HL-60 (cell line): Measurements from ENCODE around the gene UNC5C.

ENCODE experiments used
- DNase-seq, 2 experiments: peaks; one replicate each; pipeline ENCODE4 v3.0.0-alpha.2; 2010 to 2020; ENCODE audit warnings: low read depth in 1 of 2, low spot score in 1 of 2
- H3K27ac ChIP-seq: fragments of 250-450 bp; sonication (Bioruptor Pico); replicated peaks from 2 replicates; pipeline ENCODE4 v1.5.1; 2020; ENCODE audit warnings: mild to moderate bottlenecking, moderate library complexity
- H3K27me3 ChIP-seq: fragments of 250-450 bp; sonication (Bioruptor Pico); 2 replicates; pipeline ENCODE4 v1.5.1; 2021; ENCODE audit warnings: mild to moderate bottlenecking, moderate library complexity; ENCODE audit not compliant: insufficient read depth, poor library complexity, severe bottlenecking
- H3K4me3 ChIP-seq: replicated peaks from 2 replicates; pipeline ENCODE4 v1.5.1; 2011; ENCODE audit warnings: mild to moderate bottlenecking, control low read depth, low read length; ENCODE audit not compliant: insufficient read depth
- GABPA ChIP-seq: IDR thresholded peaks from 2 replicates; pipeline ENCODE4 v1.6.1; 2012; ENCODE audit warnings: low read depth
- POLR2AphosphoS5 ChIP-seq: IDR thresholded peaks from 2 replicates; pipeline ENCODE4 v1.6.1; 2012; ENCODE audit warnings: low read depth
- SPI1 ChIP-seq: IDR thresholded peaks from 2 replicates; pipeline ENCODE4 v1.6.1; 2012; ENCODE audit warnings: low read depth, mild to moderate bottlenecking, borderline replicate concordance
- long read RNA-seq: library from polyadenylated mRNA; unstranded; transcript quantifications from one replicate; pipeline ENCODE4 v2.0.0, GENCODE V29; 2020
- TF ChIP-seq, protein P1 (sequence below): IDR thresholded peaks from one replicate; pipeline ENCODE4 v1.5.1; 2011; ENCODE audit warnings: low read length, control low read depth, inconsistent platforms; ENCODE audit not compliant: insufficient read depth
- TF ChIP-seq, protein P2 (sequence below): IDR thresholded peaks from 2 replicates; pipeline ENCODE4 v1.6.1; 2012; ENCODE audit warnings: low read depth; ENCODE audit not compliant: insufficient replicate concordance

The UNC5C gene
- long read RNA-seq: 0 reads

DNA sequence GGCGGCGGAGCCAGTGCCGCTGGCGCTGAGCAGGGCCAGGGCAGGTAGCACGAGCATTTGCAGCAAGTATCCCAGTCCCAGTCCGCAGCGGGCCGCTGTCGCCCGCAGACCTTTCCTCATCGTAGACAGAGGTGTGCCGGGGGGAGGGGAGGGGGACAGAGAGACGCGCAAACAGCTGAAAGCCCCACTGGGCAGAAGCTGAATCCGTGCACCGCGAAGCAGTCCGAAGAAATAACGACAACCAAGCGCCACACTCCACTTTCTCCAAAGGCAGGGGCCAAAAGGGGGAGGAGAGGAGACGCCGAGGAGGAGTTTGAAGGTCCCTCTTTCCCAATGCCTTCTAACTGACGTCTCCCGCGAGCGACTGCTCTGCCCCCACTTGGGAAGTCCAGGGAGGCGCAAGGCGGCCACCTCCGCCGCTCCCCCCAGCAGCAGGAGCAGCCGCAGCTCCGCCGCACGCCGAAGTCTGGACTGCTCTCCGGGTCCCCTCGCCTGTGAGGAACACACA is at the start of gene UNC5C:
Gene UNC5C, minus strand, starts transcription at position 236 of the 508 bp plus-strand sequence.
- H3K4me3 ChIP-seq: no peak within 1 kb of the TSS
- no peaks in the 10 kb centered on the region for H3K27me3 ChIP-seq
- H3K27ac ChIP-seq: peak within 1 kb of the TSS; percentile 81
- TF ChIP-seq, protein P1, sequence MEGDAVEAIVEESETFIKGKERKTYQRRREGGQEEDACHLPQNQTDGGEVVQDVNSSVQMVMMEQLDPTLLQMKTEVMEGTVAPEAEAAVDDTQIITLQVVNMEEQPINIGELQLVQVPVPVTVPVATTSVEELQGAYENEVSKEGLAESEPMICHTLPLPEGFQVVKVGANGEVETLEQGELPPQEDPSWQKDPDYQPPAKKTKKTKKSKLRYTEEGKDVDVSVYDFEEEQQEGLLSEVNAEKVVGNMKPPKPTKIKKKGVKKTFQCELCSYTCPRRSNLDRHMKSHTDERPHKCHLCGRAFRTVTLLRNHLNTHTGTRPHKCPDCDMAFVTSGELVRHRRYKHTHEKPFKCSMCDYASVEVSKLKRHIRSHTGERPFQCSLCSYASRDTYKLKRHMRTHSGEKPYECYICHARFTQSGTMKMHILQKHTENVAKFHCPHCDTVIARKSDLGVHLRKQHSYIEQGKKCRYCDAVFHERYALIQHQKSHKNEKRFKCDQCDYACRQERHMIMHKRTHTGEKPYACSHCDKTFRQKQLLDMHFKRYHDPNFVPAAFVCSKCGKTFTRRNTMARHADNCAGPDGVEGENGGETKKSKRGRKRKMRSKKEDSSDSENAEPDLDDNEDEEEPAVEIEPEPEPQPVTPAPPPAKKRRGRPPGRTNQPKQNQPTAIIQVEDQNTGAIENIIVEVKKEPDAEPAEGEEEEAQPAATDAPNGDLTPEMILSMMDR: no peak
- TF ChIP-seq, protein P2, sequence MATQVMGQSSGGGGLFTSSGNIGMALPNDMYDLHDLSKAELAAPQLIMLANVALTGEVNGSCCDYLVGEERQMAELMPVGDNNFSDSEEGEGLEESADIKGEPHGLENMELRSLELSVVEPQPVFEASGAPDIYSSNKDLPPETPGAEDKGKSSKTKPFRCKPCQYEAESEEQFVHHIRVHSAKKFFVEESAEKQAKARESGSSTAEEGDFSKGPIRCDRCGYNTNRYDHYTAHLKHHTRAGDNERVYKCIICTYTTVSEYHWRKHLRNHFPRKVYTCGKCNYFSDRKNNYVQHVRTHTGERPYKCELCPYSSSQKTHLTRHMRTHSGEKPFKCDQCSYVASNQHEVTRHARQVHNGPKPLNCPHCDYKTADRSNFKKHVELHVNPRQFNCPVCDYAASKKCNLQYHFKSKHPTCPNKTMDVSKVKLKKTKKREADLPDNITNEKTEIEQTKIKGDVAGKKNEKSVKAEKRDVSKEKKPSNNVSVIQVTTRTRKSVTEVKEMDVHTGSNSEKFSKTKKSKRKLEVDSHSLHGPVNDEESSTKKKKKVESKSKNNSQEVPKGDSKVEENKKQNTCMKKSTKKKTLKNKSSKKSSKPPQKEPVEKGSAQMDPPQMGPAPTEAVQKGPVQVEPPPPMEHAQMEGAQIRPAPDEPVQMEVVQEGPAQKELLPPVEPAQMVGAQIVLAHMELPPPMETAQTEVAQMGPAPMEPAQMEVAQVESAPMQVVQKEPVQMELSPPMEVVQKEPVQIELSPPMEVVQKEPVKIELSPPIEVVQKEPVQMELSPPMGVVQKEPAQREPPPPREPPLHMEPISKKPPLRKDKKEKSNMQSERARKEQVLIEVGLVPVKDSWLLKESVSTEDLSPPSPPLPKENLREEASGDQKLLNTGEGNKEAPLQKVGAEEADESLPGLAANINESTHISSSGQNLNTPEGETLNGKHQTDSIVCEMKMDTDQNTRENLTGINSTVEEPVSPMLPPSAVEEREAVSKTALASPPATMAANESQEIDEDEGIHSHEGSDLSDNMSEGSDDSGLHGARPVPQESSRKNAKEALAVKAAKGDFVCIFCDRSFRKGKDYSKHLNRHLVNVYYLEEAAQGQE: no peak
- TF ChIP-seq SPI1: no peak
- TF ChIP-seq GABPA: no peak
- no peak for TF ChIP-seq POLR2AphosphoS5
- peak in 1 of 2 experiments; percentile 72 for DNase-seq

- no peak overlapping the region for H3K4me3 ChIP-seq
- DNase-seq: peak in 1 of 2 experiments; percentile 59
- H3K27me3 ChIP-seq: no peaks in the 10 kb centered on the region
- TF ChIP-seq, protein P1: no peak
- no peak for TF ChIP-seq POLR2AphosphoS5
- peak overlapping the region; percentile 78 for H3K27ac ChIP-seq
Observed at GRCh38 chr4:95596676-95597075, 47.9 kb upstream of the UNC5C start.

DNA sequence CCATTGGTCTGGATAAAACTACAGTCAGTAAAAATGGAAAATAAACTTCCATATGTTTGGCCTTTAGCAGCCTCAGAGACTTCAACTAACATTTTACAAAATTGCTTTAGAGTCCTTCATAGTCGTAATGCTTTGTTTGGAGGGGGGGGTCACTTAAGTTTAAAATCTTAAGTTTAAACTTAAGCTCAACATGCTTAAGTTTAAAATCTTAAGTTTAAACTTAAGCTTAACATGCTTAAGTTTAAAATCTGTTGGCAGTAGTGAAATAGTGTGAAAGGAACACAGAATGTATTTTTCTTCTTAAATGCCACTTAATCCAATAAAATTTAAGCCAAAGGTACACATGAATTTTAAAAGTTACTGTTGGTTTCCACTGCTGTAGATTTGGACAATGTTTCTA is 45.9 kb upstream of the UNC5C start:
- no peak for TF ChIP-seq SPI1
- TF ChIP-seq POLR2AphosphoS5: no peak

GRCh38 chr4:95594013-95594412 is 45.2 kb upstream of the UNC5C start:
- TF ChIP-seq, protein P2: no peak
- TF ChIP-seq, protein P1: no peak
- TF ChIP-seq SPI1: no peak
- no peak for TF ChIP-seq POLR2AphosphoS5
- Histone ChIP-seq H3K27me3 (no peaks in the 10 kb centered on the region), H3K27ac (no peak overlapping the region), H3K4me3 (no peak overlapping the region)
- DNase-seq: no peak

More for the DNA sequence above, 45.9 kb upstream of the UNC5C start:
- H3K4me3 ChIP-seq: no peak overlapping the region
- no peak for DNase-seq
- H3K27me3 ChIP-seq: no peaks in the 10 kb centered on the region
- peak overlapping the region; percentile 78; the same call in 1 of the 2 replicates for H3K27ac ChIP-seq
